ENCODE results near the gene RYR3.

The RYR3 gene

DNA sequence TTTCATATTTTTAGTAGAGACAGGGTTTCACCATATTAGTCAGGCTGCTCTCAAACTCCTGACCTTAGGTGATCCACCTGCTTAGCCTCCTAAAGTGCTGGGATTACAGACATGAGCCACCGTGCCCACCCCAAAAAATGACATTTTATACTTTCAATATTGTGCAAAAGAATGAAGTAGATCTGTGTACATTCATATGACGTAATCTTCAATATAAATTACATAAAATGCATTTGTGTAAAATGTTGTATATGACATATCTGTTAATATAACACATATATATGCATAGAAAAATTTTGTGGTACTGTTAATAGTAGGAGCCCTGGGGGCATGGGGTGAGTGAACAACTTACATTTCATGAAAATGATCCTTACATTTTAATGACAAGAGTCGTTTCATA, 71.7 kb downstream of the RYR3 start:
- no peaks in the 10 kb centered on the region for H3K4me1 ChIP-seq (ENCODE audit: insufficient read depth, low read length, poor library complexity, severe bottlenecking)
- H2AFZ ChIP-seq (ENCODE audit: low read length), result no peak overlapping the region
- no peaks in the 10 kb centered on the region for H3K27me3 ChIP-seq (ENCODE audit: insufficient read depth, low read length, poor library complexity, severe bottlenecking)
- TF ChIP-seq, protein P1, sequence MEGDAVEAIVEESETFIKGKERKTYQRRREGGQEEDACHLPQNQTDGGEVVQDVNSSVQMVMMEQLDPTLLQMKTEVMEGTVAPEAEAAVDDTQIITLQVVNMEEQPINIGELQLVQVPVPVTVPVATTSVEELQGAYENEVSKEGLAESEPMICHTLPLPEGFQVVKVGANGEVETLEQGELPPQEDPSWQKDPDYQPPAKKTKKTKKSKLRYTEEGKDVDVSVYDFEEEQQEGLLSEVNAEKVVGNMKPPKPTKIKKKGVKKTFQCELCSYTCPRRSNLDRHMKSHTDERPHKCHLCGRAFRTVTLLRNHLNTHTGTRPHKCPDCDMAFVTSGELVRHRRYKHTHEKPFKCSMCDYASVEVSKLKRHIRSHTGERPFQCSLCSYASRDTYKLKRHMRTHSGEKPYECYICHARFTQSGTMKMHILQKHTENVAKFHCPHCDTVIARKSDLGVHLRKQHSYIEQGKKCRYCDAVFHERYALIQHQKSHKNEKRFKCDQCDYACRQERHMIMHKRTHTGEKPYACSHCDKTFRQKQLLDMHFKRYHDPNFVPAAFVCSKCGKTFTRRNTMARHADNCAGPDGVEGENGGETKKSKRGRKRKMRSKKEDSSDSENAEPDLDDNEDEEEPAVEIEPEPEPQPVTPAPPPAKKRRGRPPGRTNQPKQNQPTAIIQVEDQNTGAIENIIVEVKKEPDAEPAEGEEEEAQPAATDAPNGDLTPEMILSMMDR (conservative IDR thresholded peaks at IDR 0.05; ENCODE audit: low read length), result no peak
- no peak for TF ChIP-seq EZH2phosphoT487 (IDR thresholded peaks at IDR 0.05; ENCODE audit: borderline replicate concordance)
- no peaks in the 10 kb centered on the region for H3K9me3 ChIP-seq (ENCODE audit: insufficient read depth, low read depth, low read length)
- H3F3A ChIP-seq (ENCODE audit: low read depth), result no peaks in the 10 kb centered on the region
- H3K9me2 ChIP-seq (replicated peaks; ENCODE audit: low read depth, low read length), result no peaks in the 10 kb centered on the region
- H3K4me3 ChIP-seq (ENCODE audit: low read length, poor library complexity, severe bottlenecking), result no peak overlapping the region
- no peak overlapping the region for H3K9ac ChIP-seq (ENCODE audit: low read depth, low read length, poor library complexity, severe bottlenecking)
- H3K79me2 ChIP-seq (ENCODE audit: insufficient read depth, low read length), result no peaks in the 10 kb centered on the region
- H3K4me2 ChIP-seq (ENCODE audit: low read depth, low read length, poor library complexity, severe bottlenecking), result no peak overlapping the region
- no peaks in the 10 kb centered on the region for H4K20me1 ChIP-seq (ENCODE audit: insufficient read depth, low read length, poor library complexity, severe bottlenecking)
- H3K36me3 ChIP-seq (ENCODE audit: insufficient read depth, low read length), result no peaks in the 10 kb centered on the region

DNA sequence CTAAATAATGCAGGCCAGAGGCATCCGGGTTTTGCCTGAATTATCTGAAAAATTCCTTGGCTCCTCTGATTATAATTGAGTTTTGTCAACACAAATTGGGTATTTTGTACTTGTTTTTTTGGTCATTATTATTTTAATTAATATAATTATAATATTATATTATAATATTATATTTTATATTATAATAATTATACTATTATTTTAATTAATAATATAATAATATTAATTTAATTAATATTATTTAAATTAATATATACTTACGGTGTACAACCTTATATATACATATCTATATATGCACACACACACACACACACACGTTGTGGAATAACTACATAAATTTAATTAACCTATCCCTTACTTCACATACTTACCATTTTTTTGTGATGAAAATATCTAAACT, 73.5 kb downstream of the RYR3 start:
- H3K9me3 ChIP-seq (ENCODE audit: insufficient read depth, low read depth, low read length), result no peaks in the 10 kb centered on the region
- H4K20me1 ChIP-seq (ENCODE audit: insufficient read depth, low read length, poor library complexity, severe bottlenecking), result no peaks in the 10 kb centered on the region
- H3K36me3 ChIP-seq (ENCODE audit: insufficient read depth, low read length), result no peaks in the 10 kb centered on the region
- no peaks in the 10 kb centered on the region for H3K4me1 ChIP-seq (ENCODE audit: insufficient read depth, low read length, poor library complexity, severe bottlenecking)
- no peak overlapping the region for H3K4me2 ChIP-seq (ENCODE audit: low read depth, low read length, poor library complexity, severe bottlenecking)
- H3K4me3 ChIP-seq (ENCODE audit: low read length, poor library complexity, severe bottlenecking), result no peak overlapping the region
- H2AFZ ChIP-seq (ENCODE audit: low read length), result no peak overlapping the region
- H3F3A ChIP-seq (ENCODE audit: low read depth), result no peaks in the 10 kb centered on the region
- H3K9me2 ChIP-seq (replicated peaks; ENCODE audit: low read depth, low read length), result no peaks in the 10 kb centered on the region
- TF ChIP-seq EZH2phosphoT487 (IDR thresholded peaks at IDR 0.05; ENCODE audit: borderline replicate concordance), result no peak
- TF ChIP-seq, protein P1 (conservative IDR thresholded peaks at IDR 0.05; ENCODE audit: low read length), result no peak
- no peak overlapping the region for H3K9ac ChIP-seq (ENCODE audit: low read depth, low read length, poor library complexity, severe bottlenecking)
- H3K79me2 ChIP-seq (ENCODE audit: insufficient read depth, low read length), result no peaks in the 10 kb centered on the region
- no peaks in the 10 kb centered on the region for H3K27me3 ChIP-seq (ENCODE audit: insufficient read depth, low read length, poor library complexity, severe bottlenecking)

DNA sequence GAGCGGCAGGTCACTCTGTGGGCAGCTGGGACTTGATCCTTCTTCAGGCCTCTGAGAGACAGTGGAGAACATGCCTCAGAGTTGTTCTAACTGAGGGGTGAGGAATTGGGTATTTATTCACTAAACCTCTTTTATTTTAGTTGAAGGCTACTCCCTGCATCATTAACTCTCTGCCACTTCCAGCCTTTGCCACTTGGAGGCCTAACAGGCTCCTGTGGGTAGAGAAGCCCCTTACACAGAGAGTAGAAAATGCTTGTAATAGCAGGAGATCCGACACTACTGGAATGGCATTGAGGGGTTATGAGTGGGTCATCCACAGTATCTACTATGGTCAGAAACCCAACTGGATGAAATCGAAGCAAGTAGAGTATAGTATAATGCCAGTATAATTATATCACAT, 81.7 kb downstream of the RYR3 start:
- Histone ChIP-seq H3K9me2 (replicated peaks; ENCODE audit: low read depth, low read length) (no peaks in the 10 kb centered on the region), H2AFZ (ENCODE audit: low read length) (no peak overlapping the region), H3K36me3 (ENCODE audit: insufficient read depth, low read length) (no peaks in the 10 kb centered on the region), H4K20me1 (ENCODE audit: insufficient read depth, low read length, poor library complexity, severe bottlenecking) (no peaks in the 10 kb centered on the region), H3K4me2 (ENCODE audit: low read depth, low read length, poor library complexity, severe bottlenecking) (no peak overlapping the region), H3K79me2 (ENCODE audit: insufficient read depth, low read length) (no peaks in the 10 kb centered on the region), H3F3A (ENCODE audit: low read depth) (no peaks in the 10 kb centered on the region), H3K4me3 (ENCODE audit: low read length, poor library complexity, severe bottlenecking) (no peak overlapping the region), H3K4me1 (ENCODE audit: insufficient read depth, low read length, poor library complexity, severe bottlenecking) (no peaks in the 10 kb centered on the region), H3K27me3 (ENCODE audit: insufficient read depth, low read length, poor library complexity, severe bottlenecking) (no peaks in the 10 kb centered on the region), H3K9ac (ENCODE audit: low read depth, low read length, poor library complexity, severe bottlenecking) (no peak overlapping the region), H3K9me3 (ENCODE audit: insufficient read depth, low read depth, low read length) (no peaks in the 10 kb centered on the region)
- TF ChIP-seq, protein P1 (conservative IDR thresholded peaks at IDR 0.05; ENCODE audit: low read length), result peak; percentile 50
- TF ChIP-seq EZH2phosphoT487 (IDR thresholded peaks at IDR 0.05; ENCODE audit: borderline replicate concordance), result no peak
